ENCODE data around the gene WDPCP. TPM values are rescaled to one million over a fixed set of nuclear protein-coding genes. Genes with fewer than 3 reads are reported as not detected.
"Not testable (repeated sequence)": the region's sequence is repeated elsewhere in the genome, so short reads cannot be mapped to it uniquely, and the experiment has no call there.

Gene WDPCP
- total RNA-seq, 1 donor from 2014 or later = 18.8 TPM

- no peak overlapping the region for H3K27ac ChIP-seq (replicated peaks)
Observed at GRCh38 chr2:63488118-63488713, 100.1 kb downstream of the WDPCP start.

GRCh38 chr2:63486861-63487290, 101.4 kb downstream of the WDPCP start:
- DNase-seq = no peak
- Histone ChIP-seq H3K9me3 (replicated peaks) (no peaks in the 10 kb centered on the region), H3K27ac (replicated peaks) (no peak overlapping the region), H3K4me3 (no peak overlapping the region), H3K36me3 (no peaks in the 10 kb centered on the region), H3K27me3 (ENCODE audit: low read depth) (no peaks in the 10 kb centered on the region), H3K4me1 (no peaks in the 10 kb centered on the region)
- no peak for TF ChIP-seq CTCF (IDR thresholded peaks at IDR 0.05; ENCODE audit: borderline replicate concordance)
- intact Hi-C loops (cut with micrococcal nuclease) = loop anchor here (10.0 kb wide), 1 partner anchor 702 kb away; no protein-coding TSS in a partner anchor

More at GRCh38 chr2:63488118-63488713, 100.1 kb downstream of the WDPCP start:
- Histone ChIP-seq H3K9me3 (replicated peaks) (no peaks in the 10 kb centered on the region), H3K36me3 (no peaks in the 10 kb centered on the region), H3K4me1 (no peaks in the 10 kb centered on the region), H3K4me3 (no peak overlapping the region), H3K27me3 (ENCODE audit: low read depth) (no peaks in the 10 kb centered on the region)
- no peak for DNase-seq
- peak; percentile 74 for TF ChIP-seq CTCF (IDR thresholded peaks at IDR 0.05; ENCODE audit: borderline replicate concordance)
- intact Hi-C loops (cut with micrococcal nuclease) = loop anchor here (10.0 kb wide), 1 partner anchor 703 kb away; no protein-coding TSS in a partner anchor

DNA sequence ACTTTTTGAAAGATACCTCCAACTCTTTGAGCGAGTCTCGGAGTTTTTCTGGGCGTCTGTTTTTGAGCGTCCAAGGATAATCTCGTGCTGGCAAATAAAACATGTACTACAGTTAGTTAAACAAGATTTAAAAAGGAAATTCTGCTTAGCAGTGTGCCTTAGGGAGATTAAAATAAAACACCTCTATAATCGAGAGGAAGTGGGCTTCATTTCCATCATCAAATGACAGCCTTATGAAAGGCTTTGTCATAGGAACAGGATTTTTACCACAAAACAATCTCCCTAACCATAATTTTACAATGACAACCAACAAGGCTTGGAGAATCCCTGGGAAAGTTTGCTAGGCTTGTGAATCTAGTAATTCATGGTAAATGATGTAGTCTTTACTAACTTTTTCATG, 103.4 kb downstream of the WDPCP start:
- Histone ChIP-seq H3K27ac (replicated peaks) (peak overlapping the region; percentile 12), H3K36me3 (no peaks in the 10 kb centered on the region), H3K27me3 (ENCODE audit: low read depth) (no peaks in the 10 kb centered on the region), H3K4me1 (no peaks in the 10 kb centered on the region), H3K4me3 (peak overlapping the region; percentile 22), H3K9me3 (replicated peaks) (no peaks in the 10 kb centered on the region)
- intact Hi-C loops (cut with micrococcal nuclease) = loop anchor here (10.0 kb wide), 1 partner anchor 700 kb away; no protein-coding TSS in a partner anchor
- DNase-seq = no peak
- no peak for TF ChIP-seq CTCF (IDR thresholded peaks at IDR 0.05; ENCODE audit: borderline replicate concordance)

GRCh38 chr2:63484481-63484880, 103.8 kb downstream of the WDPCP start:
- intact Hi-C loops (cut with micrococcal nuclease) = loop anchor here (10.0 kb wide), 1 partner anchor 700 kb away; no protein-coding TSS in a partner anchor
- TF ChIP-seq CTCF (IDR thresholded peaks at IDR 0.05; ENCODE audit: borderline replicate concordance) = no peak

DNA sequence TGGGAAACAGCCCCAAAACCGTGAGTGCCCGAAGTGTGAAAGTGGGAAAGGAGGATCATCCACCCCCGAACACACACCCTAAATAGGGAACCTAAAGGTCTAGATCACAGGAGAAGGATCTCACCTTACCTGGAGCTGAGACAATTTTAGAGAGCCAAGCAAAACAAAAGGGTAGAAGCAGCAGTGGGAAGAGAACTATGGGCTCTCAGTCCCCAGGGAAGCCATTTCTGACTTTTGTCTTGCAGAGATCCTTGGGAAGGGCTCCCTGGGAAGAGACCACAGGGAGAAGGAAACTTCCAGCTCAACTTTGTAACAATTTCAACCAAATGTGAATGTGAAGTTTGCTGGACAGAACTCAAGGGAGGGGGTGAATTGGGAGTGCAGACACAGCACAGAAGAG, 110.6 kb downstream of the WDPCP start:
- DNase-seq = no peak
- intact Hi-C loops (cut with micrococcal nuclease) = no loop called here
- H3K4me1 ChIP-seq = no peaks in the 10 kb centered on the region
- no peaks in the 10 kb centered on the region for H3K36me3 ChIP-seq
- no peak overlapping the region for H3K27ac ChIP-seq (replicated peaks)
- no peaks in the 10 kb centered on the region for H3K27me3 ChIP-seq (ENCODE audit: low read depth)
- no peak overlapping the region for H3K4me3 ChIP-seq
- no peak for TF ChIP-seq CTCF (IDR thresholded peaks at IDR 0.05; ENCODE audit: borderline replicate concordance)
- no peaks in the 10 kb centered on the region for H3K9me3 ChIP-seq (replicated peaks)

More at GRCh38 chr2:63484481-63484880, 103.8 kb downstream of the WDPCP start:
- Histone ChIP-seq H3K27ac (replicated peaks) (peak overlapping the region; percentile 12), H3K27me3 (ENCODE audit: low read depth) (no peaks in the 10 kb centered on the region), H3K36me3 (no peaks in the 10 kb centered on the region), H3K9me3 (replicated peaks) (no peaks in the 10 kb centered on the region), H3K4me3 (peak overlapping the region; percentile 22), H3K4me1 (no peaks in the 10 kb centered on the region)
- DNase-seq = no peak

DNA sequence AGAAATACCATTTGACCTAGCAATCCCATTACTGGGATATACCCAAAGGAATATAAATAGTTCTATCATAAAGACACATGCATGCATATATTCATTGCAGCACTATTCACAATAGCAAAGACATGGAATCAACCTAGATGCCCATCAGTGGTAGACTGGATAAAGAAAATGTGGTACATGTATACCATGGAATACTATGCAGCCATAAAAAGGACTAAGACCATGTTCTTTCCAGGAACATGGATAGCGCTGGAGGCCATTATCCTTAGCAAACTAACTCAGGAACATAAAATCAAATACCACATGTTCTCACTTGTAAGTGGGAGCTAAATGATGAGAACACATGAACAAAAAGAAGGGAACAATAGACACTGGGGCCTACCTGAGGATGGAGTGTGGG, 119.0 kb downstream of the WDPCP start:
- H3K4me3 ChIP-seq; H3K4me1 ChIP-seq; H3K27ac ChIP-seq (replicated peaks); intact Hi-C loops (cut with micrococcal nuclease); DNase-seq; H3K27me3 ChIP-seq (ENCODE audit: low read depth): not testable (repeated sequence)
- Histone ChIP-seq H3K9me3 (replicated peaks) (peaks cover 10% of the 10 kb centered on the region), H3K36me3 (peaks cover 14% of the 10 kb centered on the region)
